HG03280 (cell line): ENCODE measurements around the gene GPR108.
"Not testable (repeated sequence)": the region's sequence is repeated elsewhere in the genome, so short reads cannot be mapped to it uniquely, and the experiment has no call there.

Source experiments
- ATAC-seq: cut with Tn5 transposase; IDR thresholded peaks from one replicate; pipeline ENCODE4 v1.9.1; 2021; ENCODE audit warnings: mild to moderate bottlenecking, moderate library complexity; ENCODE audit not compliant: unreplicated experiment

GPR108 gene

GRCh38 chr19:6737284-6737872, at the start of gene GPR108:
Gene GPR108 (minus strand): TSS chr19:6737580. CDS start chr19:6737576, 4 bp downstream.
- ATAC-seq = peak; percentile 72

GRCh38 chr19:6779206-6779605, 41.8 kb upstream of the GPR108 start:
- ATAC-seq = no peak

DNA sequence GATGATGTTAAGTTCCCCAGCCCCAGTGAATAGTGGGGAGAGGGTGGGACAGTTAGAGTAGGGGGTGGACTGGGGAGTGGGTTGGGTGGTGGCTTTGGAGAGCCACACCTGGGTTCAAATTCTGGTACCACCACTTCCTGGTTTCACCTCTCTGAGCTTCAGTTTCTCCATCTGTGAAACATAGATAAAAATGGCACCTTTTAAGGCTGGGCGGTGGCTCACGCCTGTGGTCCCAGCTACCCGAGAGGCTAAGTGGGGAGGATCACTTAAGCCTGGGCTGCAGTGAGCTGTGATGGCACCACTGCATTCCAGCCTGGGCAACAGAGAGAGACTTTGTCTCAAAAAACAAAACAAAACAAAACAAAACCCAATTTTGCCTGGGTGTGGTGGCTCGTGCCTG, 41.0 kb upstream of the GPR108 start:
- ATAC-seq = no peak

DNA sequence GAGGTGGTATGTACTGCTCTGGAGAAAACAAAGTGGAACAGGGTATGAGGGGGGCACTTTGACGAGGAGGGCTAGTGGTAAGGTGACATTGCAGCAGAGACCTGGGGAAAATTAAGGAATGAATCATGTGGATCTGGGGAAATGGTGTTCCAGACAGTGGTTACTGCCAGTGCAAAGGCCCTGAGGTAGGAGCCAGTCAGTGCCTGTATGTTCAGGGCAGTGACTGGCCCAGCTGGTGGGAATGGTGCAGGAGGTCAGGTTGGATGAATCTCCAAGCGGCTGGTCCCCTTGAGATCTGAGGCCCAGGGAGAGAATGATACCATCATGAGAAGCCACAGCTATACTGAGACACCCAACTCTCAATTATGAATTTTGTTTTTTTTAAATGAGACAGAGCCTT, 40.1 kb upstream of the GPR108 start:
- no peak for ATAC-seq

- ATAC-seq = no peak
Observed at GRCh38 chr19:6776999-6777398, 39.6 kb upstream of the GPR108 start.

DNA sequence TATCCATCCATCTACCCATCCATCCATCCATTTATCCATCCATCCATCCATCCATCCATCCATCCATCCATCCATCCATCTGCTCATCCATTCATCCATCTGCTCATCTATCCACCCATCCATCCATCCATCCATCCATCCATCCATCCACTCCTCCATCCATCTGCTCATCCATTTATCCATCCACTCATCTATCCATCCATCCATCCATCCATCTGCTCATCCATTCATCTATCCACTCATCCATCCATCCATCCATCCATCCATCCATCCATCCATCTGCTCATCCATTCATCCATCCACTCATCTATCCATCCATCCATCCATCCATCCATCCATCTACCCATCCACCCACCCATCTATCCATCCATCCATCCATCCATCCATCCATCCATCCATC, 38.7 kb upstream of the GPR108 start:
- ATAC-seq = not testable (repeated sequence)

GRCh38 chr19:6774821-6775707, 37.7 kb upstream of the GPR108 start:
- ATAC-seq = no peak

- ATAC-seq = no peak
Observed at GRCh38 chr19:6773323-6773931, 36.0 kb upstream of the GPR108 start.

- no peak for ATAC-seq
Observed at GRCh38 chr19:6772866-6773322, 35.5 kb upstream of the GPR108 start.

GRCh38 chr19:6772028-6772865, 34.9 kb upstream of the GPR108 start, which contains the start of gene VAV1:
Gene VAV1 (plus strand): TSS chr19:6772708. CDS start chr19:6772808, 100 bp downstream.
- peak; percentile 34 for ATAC-seq

- ATAC-seq = not testable (repeated sequence)
Observed at GRCh38 chr19:6771648-6772027, 34.3 kb upstream of the GPR108 start.

GRCh38 chr19:6769006-6769619, 31.7 kb upstream of the GPR108 start:
- no peak for ATAC-seq

DNA sequence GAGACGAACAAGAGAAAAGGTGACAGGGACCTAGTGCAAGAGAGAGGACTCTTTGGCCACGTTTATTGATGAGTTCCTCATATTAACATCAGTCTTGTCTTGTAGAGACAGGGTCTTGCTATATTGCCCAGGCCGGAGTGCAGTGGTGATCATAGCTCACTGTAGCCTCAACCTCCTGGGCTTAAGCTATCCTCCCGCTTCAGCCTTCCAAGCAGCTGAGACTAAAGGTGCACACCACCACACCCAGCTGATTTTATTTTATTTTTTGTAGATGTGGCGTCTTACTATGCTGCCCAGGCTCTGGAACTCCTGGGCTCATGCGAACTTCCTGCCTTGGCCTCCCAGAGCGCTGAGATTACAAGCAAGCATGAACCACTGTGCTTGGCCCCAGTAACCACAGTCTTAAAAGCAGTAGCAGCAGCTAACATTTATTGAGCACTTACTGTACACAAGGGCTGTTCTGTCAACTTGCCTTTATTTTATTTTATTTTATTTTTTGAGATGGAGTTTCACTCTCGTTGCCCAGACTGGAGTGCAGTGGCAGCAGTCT, 30.9 kb upstream of the GPR108 start:
- no peak for ATAC-seq

- peak; percentile 75 for ATAC-seq
Observed at GRCh38 chr19:6767357-6768235, 30.2 kb upstream of the GPR108 start, which contains the start of gene SH2D3A. Gene SH2D3A (minus strand): TSS chr19:6767435. CDS start chr19:6763748, 3,687 bp downstream.

GRCh38 chr19:6767081-6767356, 29.6 kb upstream of the GPR108 start:
- ATAC-seq = peak; percentile 24

- no peak for ATAC-seq
Observed at GRCh38 chr19:6766357-6767080, 29.1 kb upstream of the GPR108 start.

DNA sequence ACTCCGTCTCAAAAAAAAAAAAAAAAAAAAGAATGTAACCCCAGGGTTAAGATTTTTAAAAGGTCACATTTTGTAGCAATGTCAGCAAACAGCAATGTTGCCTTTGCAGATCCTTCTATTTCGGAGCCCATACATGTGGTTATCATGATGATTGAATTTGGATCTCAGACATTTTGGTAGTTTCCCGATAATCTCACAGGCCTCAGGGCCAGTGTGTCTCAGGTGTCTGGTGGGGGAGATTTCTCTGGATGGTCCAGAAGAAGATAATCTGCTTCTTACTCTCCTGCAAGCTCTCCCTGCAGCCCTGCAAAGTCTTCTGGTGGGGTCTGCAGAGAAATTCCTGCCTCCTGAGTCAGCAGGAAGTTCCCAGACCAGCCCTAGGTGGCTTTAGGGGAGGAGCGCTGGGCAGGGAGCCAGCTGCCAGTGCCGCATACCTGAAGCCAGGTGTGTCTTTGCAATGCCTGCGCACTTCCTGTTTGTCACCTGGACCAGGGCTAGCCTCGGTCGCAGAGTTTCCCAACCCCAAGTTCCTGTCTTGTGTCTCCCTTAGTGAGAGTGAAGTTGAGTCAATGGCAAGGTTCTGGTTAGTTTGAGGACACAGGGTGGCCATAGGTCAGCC, 28.5 kb upstream of the GPR108 start:
- no peak for ATAC-seq

DNA sequence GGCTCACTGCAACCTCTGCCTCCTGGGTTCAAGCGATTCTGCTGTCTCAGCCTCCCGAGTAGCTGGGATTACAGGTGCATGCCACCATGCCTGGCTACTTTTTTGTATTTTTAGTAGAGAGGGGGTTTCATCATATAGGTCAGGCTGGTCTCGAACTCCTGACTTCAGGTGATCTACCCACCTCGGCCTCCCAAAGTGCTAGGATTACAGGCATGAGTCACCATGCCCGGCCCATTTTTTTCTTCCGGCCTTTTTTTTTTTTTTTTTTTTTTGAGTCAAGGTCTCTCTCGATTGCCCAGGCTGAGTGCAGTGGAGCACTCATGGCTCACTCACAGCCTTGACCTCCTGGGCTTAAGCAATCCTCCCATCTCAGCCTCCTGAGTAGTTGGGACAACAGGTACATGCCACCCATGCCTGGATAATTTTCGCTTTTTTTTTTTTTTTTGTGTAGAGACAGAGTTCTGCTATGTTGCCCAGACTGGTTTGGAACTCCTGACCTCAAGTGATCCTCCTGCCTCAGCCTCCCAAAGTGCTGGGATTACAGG, 24.9 kb upstream of the GPR108 start:
- not testable (repeated sequence) for ATAC-seq
